Urothelium cell line (cell line): ENCODE measurements around the gene ZFHX3.

ENCODE experiments used
- DNase-seq: peaks from one replicate; pipeline ENCODE4 v3.0.0; 2011; ENCODE audit warnings: low spot score, mixed read lengths
- FAIRE-seq: peaks from 2 replicates; lab custom pipeline; 2011; peaks lifted over from hg19 to GRCh38; lab: Jason Lieb, UNC

Gene ZFHX3

GRCh38 chr16:72812672-72813071, 235.3 kb downstream of the ZFHX3 start:
- no peak for FAIRE-seq
- no peak for DNase-seq

- FAIRE-seq (no peak), DNase-seq (no peak)
Observed at GRCh38 chr16:72811876-72812275, 236.1 kb downstream of the ZFHX3 start.

- FAIRE-seq (no peak), DNase-seq (no peak)
Observed at GRCh38 chr16:72811188-72811720, 236.7 kb downstream of the ZFHX3 start.

- DNase-seq (no peak), FAIRE-seq (no peak)
Observed at GRCh38 chr16:72810480-72810879, 237.4 kb downstream of the ZFHX3 start.

GRCh38 chr16:72809446-72809845, 238.5 kb downstream of the ZFHX3 start:
- no peak for FAIRE-seq

GRCh38 chr16:72808754-72809153, 239.2 kb downstream of the ZFHX3 start:
- FAIRE-seq = no peak

More at GRCh38 chr16:72809446-72809845, 238.5 kb downstream of the ZFHX3 start:
- no peak for DNase-seq

GRCh38 chr16:72807245-72807644, 240.7 kb downstream of the ZFHX3 start:
- DNase-seq = no peak
- no peak for FAIRE-seq

More at GRCh38 chr16:72808754-72809153, 239.2 kb downstream of the ZFHX3 start:
- DNase-seq = no peak

- no peak for FAIRE-seq
- no peak for DNase-seq
Observed at GRCh38 chr16:72805486-72805885, 242.4 kb downstream of the ZFHX3 start.

GRCh38 chr16:72800524-72801161, 247.3 kb downstream of the ZFHX3 start:
- no peak for DNase-seq
- no peak for FAIRE-seq

GRCh38 chr16:72798264-72798663, 249.7 kb downstream of the ZFHX3 start:
- FAIRE-seq (no peak), DNase-seq (no peak)

GRCh38 chr16:72797621-72798020, 250.3 kb downstream of the ZFHX3 start:
- DNase-seq (no peak), FAIRE-seq (no peak)

GRCh38 chr16:72796222-72796621, 251.7 kb downstream of the ZFHX3 start:
- FAIRE-seq (no peak), DNase-seq (no peak)

- FAIRE-seq (no peak), DNase-seq (no peak)
Observed at GRCh38 chr16:72794986-72795385, 252.9 kb downstream of the ZFHX3 start.

- DNase-seq = no peak
Observed at GRCh38 chr16:72794319-72794718, 253.6 kb downstream of the ZFHX3 start.

GRCh38 chr16:72793716-72794115, 254.2 kb downstream of the ZFHX3 start:
- FAIRE-seq (no peak), DNase-seq (no peak)

More at GRCh38 chr16:72794319-72794718, 253.6 kb downstream of the ZFHX3 start:
- no peak for FAIRE-seq

GRCh38 chr16:72793017-72793416, 254.9 kb downstream of the ZFHX3 start:
- FAIRE-seq (no peak), DNase-seq (no peak)

GRCh38 chr16:72791786-72792185, 256.1 kb downstream of the ZFHX3 start:
- DNase-seq (no peak), FAIRE-seq (no peak)

- no peak for FAIRE-seq
- DNase-seq = no peak
Observed at GRCh38 chr16:72789921-72790320, 258.0 kb downstream of the ZFHX3 start.

- FAIRE-seq (no peak), DNase-seq (no peak)
Observed at GRCh38 chr16:72789465-72789864, 258.5 kb downstream of the ZFHX3 start.

- FAIRE-seq (no peak), DNase-seq (no peak)
Observed at GRCh38 chr16:72788269-72788809, 259.6 kb downstream of the ZFHX3 start.

- DNase-seq = no peak
- FAIRE-seq = no peak
Observed at GRCh38 chr16:72787514-72788268, 260.2 kb downstream of the ZFHX3 start.

GRCh38 chr16:72787130-72787513, 260.8 kb downstream of the ZFHX3 start:
- FAIRE-seq (no peak), DNase-seq (no peak)
